OCI-LY3 (cell line): Measurements from ENCODE around the gene CHMP5.

Experiments
- H2AFZ ChIP-seq: fragments of 200-600, 300-600 bp; shearing (Covaris generic); 2 replicates; pipeline ENCODE4 v1.6.0; 2014; ENCODE audit warnings: antibody characterized with exemption, low read depth, low read length
- H3K27ac ChIP-seq: fragments of 200-600, 300-600 bp; sonication (generic); 2 replicates; pipeline ENCODE4 v1.5.1; 2014; ENCODE audit warnings: mild to moderate bottlenecking, low read length, moderate library complexity, mixed read lengths
- H3K27me3 ChIP-seq: fragments of 200-600, 300-600 bp; sonication (generic); 2 replicates; pipeline ENCODE4 v1.6.1; 2014; ENCODE audit warnings: low read depth, low read length, mixed read lengths
- H3K36me3 ChIP-seq: fragments of 200-600, 300-600 bp; sonication (generic); replicated peaks from 2 replicates; pipeline ENCODE3; 2014; ENCODE audit warnings: low read depth, low read length, mixed read lengths
- H3K4me1 ChIP-seq: fragments of 300-600, 200-600 bp; sonication (generic); 2 replicates; pipeline ENCODE4 v1.6.1; 2014; ENCODE audit warnings: low read length, mixed read lengths
- H3K4me2 ChIP-seq: fragments of 200-600, 300-600 bp; sonication (generic); 2 replicates; pipeline ENCODE4 v1.6.1; 2014; ENCODE audit warnings: low read length, mixed read lengths
- H3K4me3 ChIP-seq: fragments of 300-600, 200-600 bp; sonication (generic); 2 replicates; pipeline ENCODE4 v1.5.1; 2014; ENCODE audit warnings: antibody characterized with exemption, mild to moderate bottlenecking, low read length, moderate library complexity
- H3K79me2 ChIP-seq: fragments of 300-600, 200-600 bp; shearing (Covaris generic); 2 replicates; pipeline ENCODE4 v1.6.1; 2014; ENCODE audit warnings: mild to moderate bottlenecking, low read length, mixed read lengths
- H3K9ac ChIP-seq: fragments of 300-600, 200-600 bp; shearing (Covaris generic); 2 replicates; pipeline ENCODE4 v1.6.0; 2014; ENCODE audit warnings: mild to moderate bottlenecking, low read length, moderate library complexity
- H3K9me3 ChIP-seq: fragments of 200-600, 300-600 bp; shearing (Covaris generic); 2 replicates; pipeline ENCODE4 v1.6.1; 2014; ENCODE audit warnings: low read length, mixed read lengths; ENCODE audit not compliant: insufficient read depth
- H4K20me1 ChIP-seq: fragments of 200-600, 300-600 bp; sonication (generic); 2 replicates; pipeline ENCODE4 v1.6.1; 2016; ENCODE audit warnings: low read length, mixed read lengths; ENCODE audit not compliant: insufficient read depth
- EZH2phosphoT487 ChIP-seq: fragments of 200-600 bp; shearing (Covaris generic); IDR thresholded peaks from 2 replicates; pipeline ENCODE4 v1.6.1; 2018; ENCODE audit warnings: antibody characterized with exemption, mixed run types, low read depth
- TF ChIP-seq, protein P1 (sequence below): fragments of 200-600, 300-600 bp; sonication (generic); IDR thresholded peaks from 2 replicates; pipeline ENCODE4 v1.5.1; 2014; ENCODE audit warnings: antibody characterized with exemption, low read length, low read depth

CHMP5 gene

DNA sequence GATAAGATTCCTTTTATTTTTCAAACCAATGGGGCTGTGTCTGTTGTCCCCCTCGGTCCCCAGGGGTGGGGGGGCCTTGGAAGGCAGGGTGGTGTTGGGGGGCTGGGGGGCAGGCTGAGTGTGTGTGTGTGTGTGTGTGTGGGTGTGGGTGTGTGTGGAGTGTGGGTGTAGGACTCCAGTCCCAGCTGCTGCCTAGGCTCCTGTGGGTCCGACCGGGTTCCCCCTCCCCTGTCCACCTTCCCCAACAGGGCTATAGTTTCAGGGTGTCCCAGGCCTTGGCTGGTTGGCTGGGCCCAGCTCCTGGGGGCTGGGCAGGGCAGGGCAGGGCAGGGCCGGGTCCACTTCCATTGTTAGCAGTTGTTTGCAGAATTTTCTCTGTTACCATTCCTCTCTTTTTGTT lies 23.4 kb downstream of the CHMP5 start:
- H3K9ac ChIP-seq, result no peak overlapping the region
- no peak overlapping the region for H2AFZ ChIP-seq
- peaks cover 24% of the 10 kb centered on the region for H3K36me3 ChIP-seq
- peaks cover 35% of the 10 kb centered on the region for H3K4me1 ChIP-seq
- TF ChIP-seq, protein P1, sequence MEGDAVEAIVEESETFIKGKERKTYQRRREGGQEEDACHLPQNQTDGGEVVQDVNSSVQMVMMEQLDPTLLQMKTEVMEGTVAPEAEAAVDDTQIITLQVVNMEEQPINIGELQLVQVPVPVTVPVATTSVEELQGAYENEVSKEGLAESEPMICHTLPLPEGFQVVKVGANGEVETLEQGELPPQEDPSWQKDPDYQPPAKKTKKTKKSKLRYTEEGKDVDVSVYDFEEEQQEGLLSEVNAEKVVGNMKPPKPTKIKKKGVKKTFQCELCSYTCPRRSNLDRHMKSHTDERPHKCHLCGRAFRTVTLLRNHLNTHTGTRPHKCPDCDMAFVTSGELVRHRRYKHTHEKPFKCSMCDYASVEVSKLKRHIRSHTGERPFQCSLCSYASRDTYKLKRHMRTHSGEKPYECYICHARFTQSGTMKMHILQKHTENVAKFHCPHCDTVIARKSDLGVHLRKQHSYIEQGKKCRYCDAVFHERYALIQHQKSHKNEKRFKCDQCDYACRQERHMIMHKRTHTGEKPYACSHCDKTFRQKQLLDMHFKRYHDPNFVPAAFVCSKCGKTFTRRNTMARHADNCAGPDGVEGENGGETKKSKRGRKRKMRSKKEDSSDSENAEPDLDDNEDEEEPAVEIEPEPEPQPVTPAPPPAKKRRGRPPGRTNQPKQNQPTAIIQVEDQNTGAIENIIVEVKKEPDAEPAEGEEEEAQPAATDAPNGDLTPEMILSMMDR, result no peak
- no peak for TF ChIP-seq EZH2phosphoT487
- H3K4me3 ChIP-seq, result no peak overlapping the region
- H4K20me1 ChIP-seq, result 0 out of 2 replicates have a peak, but pooled peaks cover 3% of the 10 kb centered on the region
- no peak overlapping the region for H3K4me2 ChIP-seq
- H3K79me2 ChIP-seq, result peaks cover 34% of the 10 kb centered on the region
- H3K27me3 ChIP-seq, result no peaks in the 10 kb centered on the region
- no peaks in the 10 kb centered on the region for H3K9me3 ChIP-seq
- H3K27ac ChIP-seq, result no peak overlapping the region

DNA sequence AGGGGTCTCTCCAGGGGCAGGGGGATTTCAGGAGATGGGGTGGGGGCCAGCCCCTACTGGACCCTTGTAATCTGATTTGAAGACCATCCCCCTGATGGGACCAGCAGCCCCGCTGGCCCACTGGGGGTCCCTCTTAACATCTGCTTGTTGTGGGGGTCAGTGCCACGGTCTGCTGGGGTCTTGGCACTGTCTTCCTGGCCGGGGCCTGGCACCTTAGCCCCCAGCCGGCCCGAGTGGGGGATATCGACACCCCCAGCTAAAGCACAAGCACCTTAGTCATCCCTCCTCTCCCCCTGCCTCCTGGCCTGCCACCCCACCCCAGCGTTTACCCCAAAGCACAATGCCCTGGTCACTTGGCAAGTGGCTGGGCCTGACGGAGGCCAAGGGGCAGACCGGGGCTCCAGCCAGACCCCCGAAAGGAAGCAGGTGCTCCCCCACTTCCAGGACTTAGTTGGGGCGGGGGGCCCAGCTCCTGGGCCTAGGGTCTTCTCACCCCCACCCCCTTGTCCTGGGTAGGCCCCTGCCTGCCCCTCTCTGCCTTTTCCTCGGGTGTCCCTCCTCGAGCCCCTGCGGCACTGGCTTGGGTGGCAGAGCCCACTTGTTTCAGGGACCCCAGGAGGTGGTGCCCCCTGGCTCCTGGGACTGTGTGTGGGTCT lies 24.1 kb downstream of the CHMP5 start:
- Histone ChIP-seq H3K4me1 (peaks cover 42% of the 10 kb centered on the region), H2AFZ (no peak overlapping the region), H3K27ac (peak overlapping the region; percentile 83), H3K79me2 (peaks cover 41% of the 10 kb centered on the region), H3K4me3 (peak overlapping the region; percentile 89), H4K20me1 (0 out of 2 replicates have a peak, but pooled peaks cover 3% of the 10 kb centered on the region), H3K36me3 (peaks cover 27% of the 10 kb centered on the region), H3K9ac (peak overlapping the region; percentile 93), H3K9me3 (no peaks in the 10 kb centered on the region), H3K27me3 (no peaks in the 10 kb centered on the region), H3K4me2 (peak overlapping the region; percentile 80)
- TF ChIP-seq EZH2phosphoT487, result no peak
- TF ChIP-seq, protein P1, result no peak

DNA sequence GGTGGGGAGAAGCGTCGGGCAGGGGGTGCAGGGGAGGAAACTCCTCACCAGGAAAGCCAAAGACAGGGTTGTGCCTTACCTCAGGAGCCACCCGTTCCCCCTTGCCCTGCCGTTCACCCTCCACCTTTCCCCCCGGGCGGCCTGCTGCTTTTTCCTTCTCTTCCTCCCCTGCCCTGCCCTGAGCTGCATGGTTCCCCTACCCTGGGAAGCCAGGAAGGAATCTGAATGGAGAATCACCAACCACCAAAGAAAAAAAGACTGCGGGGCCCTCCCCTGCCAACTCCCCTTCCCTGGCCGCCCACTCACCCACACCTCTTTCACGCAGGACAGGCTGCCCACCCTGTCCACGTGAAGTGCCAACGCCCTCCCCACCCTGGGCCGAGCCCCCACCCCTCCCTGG lies 24.6 kb downstream of the CHMP5 start:
- H4K20me1 ChIP-seq, result 0 out of 2 replicates have a peak, but pooled peaks cover 3% of the 10 kb centered on the region
- H3K4me3 ChIP-seq, result peak overlapping the region; percentile 89
- peak overlapping the region; percentile 80 for H3K4me2 ChIP-seq
- no peaks in the 10 kb centered on the region for H3K9me3 ChIP-seq
- H3K4me1 ChIP-seq, result peaks cover 47% of the 10 kb centered on the region
- H3K9ac ChIP-seq, result peak overlapping the region; percentile 93
- no peak overlapping the region for H2AFZ ChIP-seq
- TF ChIP-seq, protein P1, result no peak
- TF ChIP-seq EZH2phosphoT487, result no peak
- peaks cover 30% of the 10 kb centered on the region for H3K36me3 ChIP-seq
- peak overlapping the region; percentile 83 for H3K27ac ChIP-seq
- H3K27me3 ChIP-seq, result no peaks in the 10 kb centered on the region
- peaks cover 46% of the 10 kb centered on the region for H3K79me2 ChIP-seq

DNA sequence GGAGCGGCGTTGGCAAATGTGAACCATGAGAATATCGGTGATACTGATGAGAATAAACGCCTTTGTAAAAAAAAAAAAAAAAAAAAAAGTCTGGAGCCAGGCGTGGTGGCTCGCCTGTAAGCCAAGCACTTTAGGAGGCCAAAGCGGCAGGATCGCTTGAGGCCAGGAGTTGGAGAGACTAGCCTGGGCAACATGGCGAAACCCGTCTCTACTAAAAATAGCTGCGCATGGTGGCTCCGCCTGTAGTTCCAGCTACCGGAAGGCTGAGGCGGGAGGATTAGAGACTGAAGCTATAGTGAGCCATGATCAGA lies 25.0 kb downstream of the CHMP5 start:
- H2AFZ ChIP-seq, result peak overlapping the region; percentile 39; the same call in 1 of the 2 replicates
- H3K79me2 ChIP-seq, result peaks cover 50% of the 10 kb centered on the region
- TF ChIP-seq, protein P1, result no peak
- TF ChIP-seq EZH2phosphoT487, result no peak
- H3K9me3 ChIP-seq, result no peaks in the 10 kb centered on the region
- peaks cover 51% of the 10 kb centered on the region for H3K4me1 ChIP-seq
- peak overlapping the region; percentile 93 for H3K9ac ChIP-seq
- H3K4me3 ChIP-seq, result peak overlapping the region; percentile 89
- peak overlapping the region; percentile 83 for H3K27ac ChIP-seq
- H3K36me3 ChIP-seq, result peaks cover 32% of the 10 kb centered on the region
- 0 out of 2 replicates have a peak, but pooled peaks cover 3% of the 10 kb centered on the region for H4K20me1 ChIP-seq
- H3K4me2 ChIP-seq, result peak overlapping the region; percentile 80
- no peaks in the 10 kb centered on the region for H3K27me3 ChIP-seq
